Stimulated activated CD4-positive, alpha-beta T cell treated with anti-CD3 and anti-CD28 coated beads, TNF-alpha, amount 100 ng/mL, for 24 hours (primary cell): ENCODE results near the gene S100A6.

Source experiments
- DNase-seq, 3 experiments: peaks; one replicate each; pipeline ENCODE4 v3.0.0-alpha.2; 2020; ENCODE audit warnings: low read depth in 3 of 3

Gene S100A6

GRCh38 chr1:153545067-153546055 is 9.6 kb upstream of the S100A6 start, which contains the start of gene S100A4:
Gene S100A4 (minus strand): TSS chr1:153545806. CDS start chr1:153544794, 1,012 bp downstream.
- DNase-seq = peak; percentile 90 to 96 (median 90)

- no peak for DNase-seq
These were observed 8.8 kb upstream of the S100A6 start for GRCh38 chr1:153544453-153545066.

GRCh38 chr1:153543736-153544135 is 7.9 kb upstream of the S100A6 start:
- no peak for DNase-seq

- DNase-seq = no peak
These were observed 7.3 kb upstream of the S100A6 start for GRCh38 chr1:153542956-153543711.

- no peak for DNase-seq
These were observed 6.1 kb upstream of the S100A6 start for GRCh38 chr1:153541641-153542590.

GRCh38 chr1:153540394-153541361 is 4.9 kb upstream of the S100A6 start, which contains the start of gene S100A5:
Gene S100A5 (minus strand): TSS chr1:153540934. CDS start chr1:153540191, 743 bp downstream.
- peak in 1 of 3 experiments; percentile 44 for DNase-seq

- no peak for DNase-seq
These were observed 3.8 kb upstream of the S100A6 start for GRCh38 chr1:153539395-153540093.

- no peak for DNase-seq
These were observed 2.6 kb upstream of the S100A6 start for GRCh38 chr1:153538315-153538821.

GRCh38 chr1:153537376-153537730 is 1.6 kb upstream of the S100A6 start:
- DNase-seq = no peak

- no peak for DNase-seq
These were observed 1.0 kb upstream of the S100A6 start for GRCh38 chr1:153536671-153537375.

- peak; percentile 68 to 81 (median 75) for DNase-seq
These were observed 350 bp upstream of the S100A6 start for GRCh38 chr1:153536012-153536670.

GRCh38 chr1:153534925-153535241 is 908 bp downstream of the S100A6 start:
- no peak for DNase-seq

GRCh38 chr1:153534226-153534924 is 1.4 kb downstream of the S100A6 start:
- no peak for DNase-seq

- no peak for DNase-seq
These were observed 2.0 kb downstream of the S100A6 start for GRCh38 chr1:153533689-153534201.

- DNase-seq = peak; percentile 57 to 76 (median 62)
These were observed 2.8 kb downstream of the S100A6 start for GRCh38 chr1:153532769-153533599.

- DNase-seq = no peak
These were observed 3.6 kb downstream of the S100A6 start for GRCh38 chr1:153532181-153532580.
